HCT116 (cell line): Measurements from ENCODE around the gene CTNNA2. TPM values are rescaled to one million over a fixed set of nuclear protein-coding genes. Genes with fewer than 3 reads are reported as not detected.

Experiments used
- ATAC-seq: fragments of 200-7000 bp; cut with Tn5 transposase; 2 replicates; pipeline ENCODE4 v1.9.1; 2020; ENCODE audit warnings: mild to moderate bottlenecking, moderate library complexity
- BruUV-seq: library from RNA; stranded (reverse); fragments of 400-500 nt; replicated peaks from 2 replicates; lab custom pipeline; 2021; lab: Mats Ljungman, UMichigan
- CTCF ChIA-PET: fragments of 300-600 bp; sonication (Branson Sonifier 250); formaldehyde crosslinking; loops from one replicate; lab custom pipeline; 2021; ENCODE audit warnings: antibody characterized with exemption; lab: Charles Lee
- POLR2A ChIA-PET: fragments of 300-600, 350-600 bp; sonication (Branson Sonifier 250); formaldehyde crosslinking; loops from one replicate; lab custom pipeline; 2021; ENCODE audit warnings: antibody characterized with exemption; lab: Charles Lee
- RAD21 ChIA-PET, 2 experiments: fragments of 300-600 bp; sonication (Branson Sonifier 250); formaldehyde crosslinking; loops; one replicate each; lab custom pipeline; 2023; ENCODE audit warnings: low total read pairs in 2 of 2; ENCODE audit not compliant: uncharacterized antibody in 2 of 2, unreplicated experiment in 2 of 2, low non-redundant PET in 1 of 2; lab: Charles Lee
- DNase-seq: peaks from one replicate; pipeline ENCODE4 v3.0.0-alpha.2; 2010; ENCODE audit warnings: low read depth, low spot score
- H2AFZ ChIP-seq: fragments of 200-600 bp; shearing (Covaris generic), sonication (generic); 2 replicates; pipeline ENCODE4 v1.6.1; 2017; ENCODE audit warnings: low read depth, mixed run types, mixed read lengths, antibody characterized with exemption, low read length; ENCODE audit not compliant: poor library complexity, severe bottlenecking
- H3K27ac ChIP-seq: 2 replicates; pipeline ENCODE4 v1.5.1; 2012; ENCODE audit warnings: low read depth, low read length
- H3K27me3 ChIP-seq: fragments of 200-600 bp; sonication (generic); 2 replicates; pipeline ENCODE4 v1.6.1; 2016; ENCODE audit warnings: mixed run types, low read length, mixed read lengths; ENCODE audit not compliant: insufficient read depth
- H3K36me3 ChIP-seq, 2 experiments: fragments of 200-500 bp in 1 of 2; fragments of 200-600 bp in 1 of 2; sonication (Bioruptor generic) in 1 of 2; sonication (generic) in 1 of 2; 2 replicates each; pipeline versions ENCODE4 v1.5.1 to v1.6.1; 2014 to 2016; ENCODE audit warnings: low read length in 2 of 2, inconsistent platforms in 1 of 2, mixed read lengths in 1 of 2, mixed run types in 1 of 2; ENCODE audit not compliant: insufficient read depth in 2 of 2, control insufficient read depth in 1 of 2
- H3K4me1 ChIP-seq, 2 experiments: fragments of 200-600 bp in 1 of 2; sonication (generic) in 1 of 2; 2 replicates each; pipeline versions ENCODE4 v1.5.1 to v1.6.1; 2012 to 2017; ENCODE audit warnings: low read length in 2 of 2, inconsistent platforms in 1 of 2, mild to moderate bottlenecking in 1 of 2, mixed read lengths in 1 of 2, mixed run types in 1 of 2, moderate library complexity in 1 of 2; ENCODE audit not compliant: insufficient read depth in 2 of 2, control insufficient read depth in 1 of 2
- H3K4me2 ChIP-seq: fragments of 200-600 bp; sonication (generic); 2 replicates; pipeline ENCODE4 v1.6.1; 2017; ENCODE audit warnings: mixed run types, low read length, mixed read lengths
- H3K4me3 ChIP-seq, 2 experiments: fragments of 200-600 bp in 1 of 2; sonication (generic) in 1 of 2; replicated peaks in 1 of 2; 2 replicates each; pipeline ENCODE4 v1.5.1; 2011 to 2016; ENCODE audit warnings: low read length in 2 of 2, control low read depth in 1 of 2, low read depth in 1 of 2, mild to moderate bottlenecking in 1 of 2, mixed read lengths in 1 of 2, mixed run types in 1 of 2
- H3K79me2 ChIP-seq: fragments of 200-600 bp; sonication (generic); 2 replicates; pipeline ENCODE4 v1.6.1; 2017; ENCODE audit warnings: mild to moderate bottlenecking, mixed run types, low read length, moderate library complexity, mixed read lengths; ENCODE audit not compliant: insufficient read depth
- H3K9ac ChIP-seq: fragments of 200-600 bp; sonication (generic); 2 replicates; pipeline ENCODE4 v1.6.1; 2016; ENCODE audit warnings: low read length, mixed read lengths
- H3K9me2 ChIP-seq: fragments of 200-600 bp; sonication (generic), shearing (Covaris generic); 2 replicates; pipeline ENCODE4 v1.6.1; 2017; ENCODE audit warnings: mixed run types, mild to moderate bottlenecking, moderate library complexity; ENCODE audit not compliant: insufficient read depth
- H3K9me3 ChIP-seq, 2 experiments: fragments of 200-500 bp in 1 of 2; fragments of 200-600 bp in 1 of 2; sonication (Bioruptor generic) in 1 of 2; sonication (generic) in 1 of 2; 2 replicates each; pipeline ENCODE4 v1.6.1; 2014 to 2017; ENCODE audit warnings: low read length in 2 of 2, mixed read lengths in 2 of 2, inconsistent platforms in 1 of 2, low read depth in 1 of 2, mild to moderate bottlenecking in 1 of 2, mixed run types in 1 of 2, moderate library complexity in 1 of 2; ENCODE audit not compliant: control insufficient read depth in 1 of 2, insufficient read depth in 1 of 2
- H4K20me1 ChIP-seq: fragments of 200-600 bp; sonication (generic), shearing (Covaris generic); 2 replicates; pipeline ENCODE4 v1.6.1; 2017; ENCODE audit warnings: mixed run types, mild to moderate bottlenecking, moderate library complexity; ENCODE audit not compliant: insufficient read depth
- CBX3 ChIP-seq: IDR thresholded peaks from 2 replicates; pipeline ENCODE4 v1.6.1; 2012; ENCODE audit warnings: low read depth
- FOSL1 ChIP-seq: IDR thresholded peaks from 2 replicates; pipeline ENCODE4 v1.6.1; 2012; ENCODE audit warnings: low read depth
- JUND ChIP-seq: IDR thresholded peaks from 2 replicates; pipeline ENCODE4 v1.6.1; 2012
- POLR2A ChIP-seq: IDR thresholded peaks from 2 replicates; pipeline ENCODE4 v1.7.0; 2011; ENCODE audit warnings: borderline replicate concordance; ENCODE audit not compliant: insufficient read depth, insufficient read length; ENCODE audit errors: extremely low read depth
- SIN3A ChIP-seq: IDR thresholded peaks from 2 replicates; pipeline ENCODE4 v1.6.1; 2012; ENCODE audit warnings: low read depth
- YY1 ChIP-seq: IDR thresholded peaks from 2 replicates; pipeline ENCODE4 v1.6.1; 2011; ENCODE audit warnings: low read length, low read depth, moderate library complexity, mild to moderate bottlenecking; ENCODE audit not compliant: insufficient replicate concordance; ENCODE audit errors: extremely low read depth
- ZFX ChIP-seq: fragments of 450-650 bp; IDR thresholded peaks from 2 replicates; pipeline ENCODE4 v1.6.1; 2017
- intact Hi-C: fragments of 100-400 bp; cut with micrococcal nuclease; formaldehyde crosslinking; loops from 2 replicates; pipeline ENCODE4 v1.10.0; 2022
- total RNA-seq: library from RNA; stranded (reverse); gene quantifications from one replicate; pipeline ENCODE4 v1.2.1, GENCODE V29; 2021; ENCODE audit not compliant: unreplicated experiment
- TF ChIP-seq, protein P1 (sequence below): IDR thresholded peaks from 2 replicates; pipeline ENCODE4 v1.6.1; 2012

The CTNNA2 gene
- total RNA-seq, 1 experiment from 2014 or later, result not detected

DNA sequence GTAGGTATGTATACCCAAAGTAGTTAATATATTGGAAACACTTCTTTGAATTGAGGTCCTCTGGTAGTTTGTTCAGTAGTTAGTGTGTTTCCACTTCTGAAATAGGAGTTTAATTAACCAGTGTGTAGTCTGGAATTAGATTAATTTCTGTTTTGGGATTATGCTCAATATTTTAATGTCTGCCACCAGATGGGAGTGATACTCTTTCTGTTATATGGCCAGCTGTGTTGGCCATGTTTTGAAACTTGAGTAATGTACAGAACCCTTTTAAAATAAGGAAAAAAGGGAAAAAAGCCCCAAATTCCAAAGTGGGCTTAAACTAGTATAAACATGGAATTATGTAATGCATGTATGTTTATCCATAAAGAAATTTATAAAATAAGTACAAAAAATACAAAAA is 147.7 kb downstream of the CTNNA2 start:
- RAD21 ChIA-PET, result no interaction called here
- ATAC-seq (no peak), DNase-seq (no peak)
- Histone ChIP-seq H3K4me3 (no peak overlapping the region), H3K36me3 (no peaks in the 10 kb centered on the region), H4K20me1 (no peaks in the 10 kb centered on the region), H3K27ac (no peak overlapping the region), H3K9me2 (no peaks in the 10 kb centered on the region), H3K79me2 (no peaks in the 10 kb centered on the region), H3K9ac (no peak overlapping the region), H2AFZ (no peak overlapping the region), H3K27me3 (no peaks in the 10 kb centered on the region), H3K4me1 (no peaks in the 10 kb centered on the region), H3K9me3 (peaks cover 0 to 5% of the 10 kb centered on the region in 2 experiments; a peak in 2 of 4 replicates), H3K4me2 (no peak overlapping the region)
- TF ChIP-seq SIN3A (no peak), POLR2A (no peak), FOSL1 (no peak)
- BruUV-seq, result no TSS peak
- CTCF ChIA-PET, result no interaction called here
- POLR2A ChIA-PET, result no interaction called here
- intact Hi-C loops, result no loop called here

DNA sequence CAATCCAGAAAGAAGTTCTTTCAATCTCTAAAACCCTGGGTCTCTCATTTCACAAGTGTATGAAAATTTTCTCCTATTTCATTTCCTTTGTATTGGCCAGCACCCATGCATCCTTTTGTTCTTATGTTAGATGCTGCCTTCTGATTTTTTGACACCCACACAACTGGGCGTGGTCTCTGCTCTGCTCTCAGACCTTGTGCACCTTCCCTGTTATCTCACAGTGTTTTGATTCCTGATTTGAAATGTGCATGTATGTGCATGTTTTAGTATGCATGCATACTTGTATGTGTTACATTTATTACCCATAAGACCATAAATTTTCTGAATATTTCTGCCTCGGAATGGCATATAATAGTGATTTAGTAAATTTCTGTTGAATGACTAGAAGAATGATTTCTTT is 152.2 kb downstream of the CTNNA2 start:
- intact Hi-C loops, result no loop called here

More for the DNA sequence above, 152.2 kb downstream of the CTNNA2 start:
- no peak overlapping the region for H3K4me2 ChIP-seq
- H3K79me2 ChIP-seq, result no peaks in the 10 kb centered on the region
- H2AFZ ChIP-seq, result no peak overlapping the region
- CTCF ChIA-PET, result no interaction called here
- POLR2A ChIA-PET, result no interaction called here
- TF ChIP-seq ZFX (no peak), JUND (no peak), SIN3A (no peak), YY1 (no peak), POLR2A (no peak), CBX3 (no peak)
- TF ChIP-seq, protein P1, sequence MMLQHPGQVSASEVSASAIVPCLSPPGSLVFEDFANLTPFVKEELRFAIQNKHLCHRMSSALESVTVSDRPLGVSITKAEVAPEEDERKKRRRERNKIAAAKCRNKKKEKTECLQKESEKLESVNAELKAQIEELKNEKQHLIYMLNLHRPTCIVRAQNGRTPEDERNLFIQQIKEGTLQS, result no peak
- TF ChIP-seq, all 23 proteins: peak for 0
- ATAC-seq (no peak), DNase-seq (no peak)
- Histone ChIP-seq H3K4me3 (no peak overlapping the region), H3K9me2 (no peaks in the 10 kb centered on the region), H3K9ac (no peak overlapping the region), H3K4me1 (no peaks in the 10 kb centered on the region), H3K36me3 (no peaks in the 10 kb centered on the region), H3K27ac (no peak overlapping the region), H3K9me3 (peaks cover 4 to 16% of the 10 kb centered on the region in 2 experiments; a peak in 3 of 4 replicates), H3K27me3 (no peaks in the 10 kb centered on the region), H4K20me1 (no peaks in the 10 kb centered on the region)
- BruUV-seq, result no TSS peak
- RAD21 ChIA-PET, result no interaction called here
